ENCODE data around the gene IFNGR1. TPM values are rescaled to one million over a fixed set of nuclear protein-coding genes. Genes with fewer than 3 reads are reported as not detected.
A peak's percentile ranks its signal among the peaks of the same experiment; 100 is the strongest.

The IFNGR1 gene
- total and polyA plus RNA-seq, 10 of the 15 experiments (the other 5 are each of a cell fraction or from before 2014, with no cell fraction given) = 89.0 to 296 (median 138) TPM

DNA sequence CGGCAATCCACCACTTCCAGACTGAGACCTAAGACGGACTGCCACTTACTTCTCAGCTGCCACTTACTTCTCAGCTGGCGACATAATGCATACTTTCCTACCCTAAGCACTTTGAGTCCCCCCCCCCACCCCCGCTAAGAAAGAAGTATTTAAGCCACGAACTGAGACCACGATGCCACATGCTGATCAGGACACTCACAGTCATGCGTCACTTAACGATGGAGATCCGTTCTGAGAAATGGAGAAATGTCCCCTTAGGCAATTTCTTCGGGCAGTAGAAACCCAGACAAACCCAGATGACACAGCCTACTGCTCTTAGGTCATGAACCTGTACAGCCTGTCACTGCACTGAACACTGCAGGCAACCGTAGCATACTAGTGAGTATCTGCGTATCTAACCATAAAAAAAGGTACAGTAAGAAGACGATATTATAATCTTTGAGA, 690 bp downstream of the IFNGR1 start (continued):
- TF ChIP-seq, protein P1, sequence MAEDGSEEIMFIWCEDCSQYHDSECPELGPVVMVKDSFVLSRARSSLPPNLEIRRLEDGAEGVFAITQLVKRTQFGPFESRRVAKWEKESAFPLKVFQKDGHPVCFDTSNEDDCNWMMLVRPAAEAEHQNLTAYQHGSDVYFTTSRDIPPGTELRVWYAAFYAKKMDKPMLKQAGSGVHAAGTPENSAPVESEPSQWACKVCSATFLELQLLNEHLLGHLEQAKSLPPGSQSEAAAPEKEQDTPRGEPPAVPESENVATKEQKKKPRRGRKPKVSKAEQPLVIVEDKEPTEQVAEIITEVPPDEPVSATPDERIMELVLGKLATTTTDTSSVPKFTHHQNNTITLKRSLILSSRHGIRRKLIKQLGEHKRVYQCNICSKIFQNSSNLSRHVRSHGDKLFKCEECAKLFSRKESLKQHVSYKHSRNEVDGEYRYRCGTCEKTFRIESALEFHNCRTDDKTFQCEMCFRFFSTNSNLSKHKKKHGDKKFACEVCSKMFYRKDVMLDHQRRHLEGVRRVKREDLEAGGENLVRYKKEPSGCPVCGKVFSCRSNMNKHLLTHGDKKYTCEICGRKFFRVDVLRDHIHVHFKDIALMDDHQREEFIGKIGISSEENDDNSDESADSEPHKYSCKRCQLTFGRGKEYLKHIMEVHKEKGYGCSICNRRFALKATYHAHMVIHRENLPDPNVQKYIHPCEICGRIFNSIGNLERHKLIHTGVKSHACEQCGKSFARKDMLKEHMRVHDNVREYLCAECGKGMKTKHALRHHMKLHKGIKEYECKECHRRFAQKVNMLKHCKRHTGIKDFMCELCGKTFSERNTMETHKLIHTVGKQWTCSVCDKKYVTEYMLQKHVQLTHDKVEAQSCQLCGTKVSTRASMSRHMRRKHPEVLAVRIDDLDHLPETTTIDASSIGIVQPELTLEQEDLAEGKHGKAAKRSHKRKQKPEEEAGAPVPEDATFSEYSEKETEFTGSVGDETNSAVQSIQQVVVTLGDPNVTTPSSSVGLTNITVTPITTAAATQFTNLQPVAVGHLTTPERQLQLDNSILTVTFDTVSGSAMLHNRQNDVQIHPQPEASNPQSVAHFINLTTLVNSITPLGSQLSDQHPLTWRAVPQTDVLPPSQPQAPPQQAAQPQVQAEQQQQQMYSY (CRISPR knock-in tag; IDR thresholded peaks at IDR 0.05) = no peak
- TF ChIP-seq, protein P2, sequence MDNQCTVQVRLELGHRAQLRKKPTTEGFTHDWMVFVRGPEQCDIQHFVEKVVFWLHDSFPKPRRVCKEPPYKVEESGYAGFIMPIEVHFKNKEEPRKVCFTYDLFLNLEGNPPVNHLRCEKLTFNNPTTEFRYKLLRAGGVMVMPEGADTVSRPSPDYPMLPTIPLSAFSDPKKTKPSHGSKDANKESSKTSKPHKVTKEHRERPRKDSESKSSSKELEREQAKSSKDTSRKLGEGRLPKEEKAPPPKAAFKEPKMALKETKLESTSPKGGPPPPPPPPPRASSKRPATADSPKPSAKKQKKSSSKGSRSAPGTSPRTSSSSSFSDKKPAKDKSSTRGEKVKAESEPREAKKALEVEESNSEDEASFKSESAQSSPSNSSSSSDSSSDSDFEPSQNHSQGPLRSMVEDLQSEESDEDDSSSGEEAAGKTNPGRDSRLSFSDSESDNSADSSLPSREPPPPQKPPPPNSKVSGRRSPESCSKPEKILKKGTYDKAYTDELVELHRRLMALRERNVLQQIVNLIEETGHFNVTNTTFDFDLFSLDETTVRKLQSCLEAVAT (IDR thresholded peaks at IDR 0.05) = peak; percentile 86; the same call in 1 of the 2 replicates
- TF ChIP-seq SUZ12 (IDR thresholded peaks at IDR 0.05; ENCODE audit: unreplicated experiment) = no peak
- TF ChIP-seq NFXL1 (IDR thresholded peaks at IDR 0.05; ENCODE audit: borderline replicate concordance) = no peak
- TF ChIP-seq, protein P3, sequence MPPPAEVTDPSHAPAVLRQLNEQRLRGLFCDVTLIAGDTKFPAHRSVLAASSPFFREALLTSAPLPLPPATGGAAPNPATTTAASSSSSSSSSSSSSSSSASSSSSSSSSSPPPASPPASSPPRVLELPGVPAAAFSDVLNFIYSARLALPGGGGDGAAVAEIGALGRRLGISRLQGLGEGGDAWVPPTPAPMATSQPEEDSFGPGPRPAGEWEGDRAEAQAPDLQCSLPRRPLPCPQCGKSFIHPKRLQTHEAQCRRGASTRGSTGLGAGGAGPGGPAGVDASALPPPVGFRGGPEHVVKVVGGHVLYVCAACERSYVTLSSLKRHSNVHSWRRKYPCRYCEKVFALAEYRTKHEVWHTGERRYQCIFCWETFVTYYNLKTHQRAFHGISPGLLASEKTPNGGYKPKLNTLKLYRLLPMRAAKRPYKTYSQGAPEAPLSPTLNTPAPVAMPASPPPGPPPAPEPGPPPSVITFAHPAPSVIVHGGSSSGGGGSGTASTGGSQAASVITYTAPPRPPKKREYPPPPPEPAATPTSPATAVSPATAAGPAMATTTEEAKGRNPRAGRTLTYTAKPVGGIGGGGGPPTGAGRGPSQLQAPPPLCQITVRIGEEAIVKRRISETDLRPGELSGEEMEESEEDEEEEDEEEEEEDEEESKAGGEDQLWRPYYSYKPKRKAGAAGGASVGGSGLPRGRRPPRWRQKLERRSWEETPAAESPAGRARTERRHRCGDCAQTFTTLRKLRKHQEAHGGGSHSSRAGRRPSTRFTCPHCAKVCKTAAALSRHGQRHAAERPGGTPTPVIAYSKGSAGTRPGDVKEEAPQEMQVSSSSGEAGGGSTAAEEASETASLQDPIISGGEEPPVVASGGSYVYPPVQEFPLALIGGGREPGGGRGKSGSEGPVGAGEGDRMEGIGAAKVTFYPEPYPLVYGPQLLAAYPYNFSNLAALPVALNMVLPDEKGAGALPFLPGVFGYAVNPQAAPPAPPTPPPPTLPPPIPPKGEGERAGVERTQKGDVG (CRISPR knock-in tag; IDR thresholded peaks at IDR 0.05) = no peak
- peak; percentile 51 for TF ChIP-seq SKIL (IDR thresholded peaks at IDR 0.05; ENCODE audit: low read depth, poor library complexity, severe bottlenecking)
- TF ChIP-seq NRF1 (conservative IDR thresholded peaks at IDR 0.05; ENCODE audit: low read depth, low read length) = no peak
- TF ChIP-seq YBX1 (IDR thresholded peaks at IDR 0.05) = no peak
- no peak for TF ChIP-seq CBX3 (IDR thresholded peaks at IDR 0.05; ENCODE audit: borderline replicate concordance, low read depth)
- no peak for TF ChIP-seq REST (IDR thresholded peaks at IDR 0.05; ENCODE audit: low read depth, low read length)
- TF ChIP-seq ESRRA (IDR thresholded peaks at IDR 0.05; ENCODE audit: low read length) = no peak
- 0 out of 2 replicates have a peak, but pooled peaks have one; percentile 11 for TF ChIP-seq IRF4 (IDR thresholded peaks at IDR 0.05; ENCODE audit: low read depth, low read length)
- peak; percentile 73 for TF ChIP-seq NR2F1 (conservative IDR thresholded peaks at IDR 0.05)
- TF ChIP-seq SMC3 (IDR thresholded peaks at IDR 0.05; ENCODE audit: borderline replicate concordance, low read length) = no peak
- TF ChIP-seq ZZZ3 (IDR thresholded peaks at IDR 0.05; ENCODE audit: control insufficient read depth, insufficient read length, low read depth) = no peak

Data from GM12878 (cell line).